Psoas muscle (tissue), 8 donors: ENCODE measurements around the gene TMEM267. TPM values are rescaled to one million over a fixed set of nuclear protein-coding genes. Genes with fewer than 3 reads are reported as not detected.

Experiments used
- ATAC-seq, 4 donors: fragments of 200-7000 bp; cut with Tn5 transposase; one replicate each; pipeline ENCODE4 v1.9.1; 2020; ENCODE audit warnings: moderate library complexity in 3 of 4, mild to moderate bottlenecking in 2 of 4
- DNase-seq, 2 donors: peaks; one replicate each; pipeline ENCODE4 v3.0.0-alpha.2; 2020
- H3K27ac ChIP-seq: fragments of 200-600 bp; one replicate; pipeline ENCODE4 v1.8.0; 2022
- H3K27me3 ChIP-seq, 3 donors: fragments of 200-600 bp in 1 of 3; one replicate each; pipeline versions ENCODE4 v1.6.1 to v1.8.0; 2013 to 2022; ENCODE audit warnings: low read length in 2 of 3, mild to moderate bottlenecking in 2 of 3, moderate library complexity in 1 of 3; ENCODE audit not compliant: insufficient read depth in 3 of 3
- H3K36me3 ChIP-seq, 2 donors: fragments of 200-600 bp in 1 of 2; one replicate each; pipeline versions ENCODE4 v1.6.1 to v1.8.0; 2013 to 2022; ENCODE audit warnings: low read depth in 1 of 2, mild to moderate bottlenecking in 1 of 2, moderate library complexity in 1 of 2; ENCODE audit not compliant: insufficient read depth in 1 of 2
- H3K4me1 ChIP-seq: fragments of 200-600 bp; one replicate; pipeline ENCODE4 v1.8.0; 2022
- H3K4me3 ChIP-seq: fragments of 200-600 bp; one replicate; pipeline ENCODE4 v1.8.0; 2022; ENCODE audit warnings: mild to moderate bottlenecking
- H3K9me3 ChIP-seq: fragments of 200-600 bp; one replicate; pipeline ENCODE4 v1.8.0; 2022
- WGBS, 3 donors: extraction: QIAGEN DNeasy Blood & Tissue Kit; methylation state at CpG; one replicate each; pipeline versions ENCODE4 v1.1.6 to v1.1.7; 2013; 5-methylcytosine and 5-hydroxymethylcytosine counted together
- intact Hi-C, 2 donors: fragments of 100-400 bp; cut with DNase I; formaldehyde crosslinking; loops; one replicate each; pipeline versions ENCODE4 v1.11.0 to v1.14.2; 2022
- polyA plus RNA-seq, 3 donors: library from polyadenylated mRNA; stranded (reverse); fragments of 200-250 nt; gene quantifications; one replicate each; pipeline ENCODE4 v1.2.3, GENCODE V29; 2013
- total RNA-seq, 4 donors: library from RNA; stranded (reverse); fragmentation: NEBNext Ultra II Directional in 2 of 4; extraction: Animal tissue kit (Norgen Biotek cat#: 25700) in 2 of 4; gene quantifications; one replicate each; pipeline versions ENCODE4 v1.2.1 to v1.2.4, GENCODE V29; 2021 to 2023
- TF ChIP-seq, protein P1 (sequence below): fragments of 200-600 bp; IDR thresholded peaks from one replicate; pipeline ENCODE4 v1.8.0; 2022; ENCODE audit warnings: antibody characterized with exemption
- donor health status: healthy with polysubstance abuse.
- donor health status: DM: no; HTN: no; CAD: no; lungs with moderate emphysema.
- donor health status: Bipolar disorder and iron deficiency.
- donor health status: healthy.
- donor health status: DM: yes; HTN: yes; CAD: no.
- donor health status: DM: no; HTN: no; CAD: no.
- donor health status: DM: no; HTN: no; CAD: no.
- donor health status: DM: yes; HTN: yes; CAD: no.

The TMEM267 gene
- total and polyA plus RNA-seq, 7 donors, result 2.6 to 9.2 (median 5.9) TPM

DNA sequence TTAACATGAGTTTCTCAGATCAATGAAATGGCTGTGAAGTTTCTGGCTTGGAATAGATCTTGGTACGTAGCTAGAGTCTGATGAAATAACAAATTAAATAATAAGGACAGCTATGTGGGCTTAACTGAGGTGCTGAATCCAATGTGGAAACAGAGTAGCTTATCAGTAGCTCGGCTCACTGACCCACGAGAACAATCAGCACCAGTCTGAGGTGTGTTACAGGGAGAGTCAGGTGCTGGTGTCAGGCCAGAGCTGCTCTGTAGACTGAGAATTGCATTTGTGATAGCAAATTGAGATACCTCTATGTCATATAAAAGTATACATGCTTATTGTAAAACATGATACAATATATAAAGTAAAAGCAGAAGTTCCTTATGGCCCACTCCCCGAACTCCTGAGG lies 50.3 kb downstream of the TMEM267 start:
- Histone ChIP-seq H3K36me3 (no peaks in the 10 kb centered on the region), H3K27ac (no peak overlapping the region), H3K27me3 (no peaks in the 10 kb centered on the region), H3K4me1 (peaks cover 10% of the 10 kb centered on the region), H3K4me3 (no peak overlapping the region), H3K9me3 (no peaks in the 10 kb centered on the region)
- intact Hi-C loops, result no loop called here
- WGBS, 3 donors, result 78 to 83% (median 83%) methylated on average over 4 of the region's 4 CpGs
- no peak for DNase-seq
- TF ChIP-seq, protein P1, sequence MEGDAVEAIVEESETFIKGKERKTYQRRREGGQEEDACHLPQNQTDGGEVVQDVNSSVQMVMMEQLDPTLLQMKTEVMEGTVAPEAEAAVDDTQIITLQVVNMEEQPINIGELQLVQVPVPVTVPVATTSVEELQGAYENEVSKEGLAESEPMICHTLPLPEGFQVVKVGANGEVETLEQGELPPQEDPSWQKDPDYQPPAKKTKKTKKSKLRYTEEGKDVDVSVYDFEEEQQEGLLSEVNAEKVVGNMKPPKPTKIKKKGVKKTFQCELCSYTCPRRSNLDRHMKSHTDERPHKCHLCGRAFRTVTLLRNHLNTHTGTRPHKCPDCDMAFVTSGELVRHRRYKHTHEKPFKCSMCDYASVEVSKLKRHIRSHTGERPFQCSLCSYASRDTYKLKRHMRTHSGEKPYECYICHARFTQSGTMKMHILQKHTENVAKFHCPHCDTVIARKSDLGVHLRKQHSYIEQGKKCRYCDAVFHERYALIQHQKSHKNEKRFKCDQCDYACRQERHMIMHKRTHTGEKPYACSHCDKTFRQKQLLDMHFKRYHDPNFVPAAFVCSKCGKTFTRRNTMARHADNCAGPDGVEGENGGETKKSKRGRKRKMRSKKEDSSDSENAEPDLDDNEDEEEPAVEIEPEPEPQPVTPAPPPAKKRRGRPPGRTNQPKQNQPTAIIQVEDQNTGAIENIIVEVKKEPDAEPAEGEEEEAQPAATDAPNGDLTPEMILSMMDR, result no peak
- no peak for ATAC-seq

DNA sequence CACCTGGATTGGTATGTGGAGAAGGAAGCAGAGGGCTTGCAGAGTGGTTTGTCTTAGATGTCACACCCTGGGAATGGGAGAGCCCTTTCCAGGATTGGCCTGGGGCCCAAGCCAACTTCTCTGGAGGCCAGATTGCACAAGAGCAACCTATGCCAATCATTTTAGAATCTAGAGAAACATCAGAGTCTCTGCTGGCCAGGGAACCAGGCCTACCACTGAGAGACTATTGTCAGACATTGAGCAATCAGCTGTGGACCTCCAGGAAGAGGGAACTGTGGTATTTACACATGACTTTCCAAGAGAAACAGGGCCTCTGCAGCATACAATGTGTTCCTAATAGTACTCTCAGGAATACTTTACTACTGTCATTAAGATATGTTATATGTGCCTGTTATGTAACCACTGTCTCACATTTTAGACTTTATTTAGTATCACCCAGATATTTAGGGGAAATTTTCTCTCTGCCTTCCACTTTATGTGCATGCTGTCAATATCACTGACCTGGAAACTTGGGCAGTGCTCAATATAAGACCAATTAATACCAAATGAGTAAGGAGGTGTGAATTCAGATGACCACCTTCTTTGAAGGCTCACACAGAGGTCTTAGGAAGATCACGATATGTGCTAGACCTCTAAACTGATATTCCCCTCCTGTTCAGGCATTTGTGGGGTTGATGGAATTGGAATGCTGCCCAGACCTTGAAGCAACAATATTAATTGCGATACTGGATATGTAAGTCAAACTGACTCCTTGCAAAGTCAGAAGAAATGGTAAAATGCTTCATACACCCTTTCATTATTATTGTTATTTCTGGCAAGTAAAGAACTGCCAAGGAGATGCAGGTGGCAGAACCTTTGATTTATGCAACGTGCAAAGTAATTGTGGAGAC lies 50.9 kb downstream of the TMEM267 start:
- no peaks in the 10 kb centered on the region for H3K36me3 ChIP-seq
- H3K4me3 ChIP-seq, result no peak overlapping the region
- no peak overlapping the region for H3K27ac ChIP-seq
- peak; percentile 51 to 66 (median 59) for ATAC-seq
- DNase-seq, result peak; percentile 42 to 75
- H3K27me3 ChIP-seq, result no peaks in the 10 kb centered on the region
- 72 to 81% (median 80%) methylated on average over 3 of the region's 3 CpGs for WGBS, 3 donors
- peaks cover 10% of the 10 kb centered on the region for H3K4me1 ChIP-seq
- intact Hi-C loops, result no loop called here
- no peaks in the 10 kb centered on the region for H3K9me3 ChIP-seq
- TF ChIP-seq, protein P1, result no peak

DNA sequence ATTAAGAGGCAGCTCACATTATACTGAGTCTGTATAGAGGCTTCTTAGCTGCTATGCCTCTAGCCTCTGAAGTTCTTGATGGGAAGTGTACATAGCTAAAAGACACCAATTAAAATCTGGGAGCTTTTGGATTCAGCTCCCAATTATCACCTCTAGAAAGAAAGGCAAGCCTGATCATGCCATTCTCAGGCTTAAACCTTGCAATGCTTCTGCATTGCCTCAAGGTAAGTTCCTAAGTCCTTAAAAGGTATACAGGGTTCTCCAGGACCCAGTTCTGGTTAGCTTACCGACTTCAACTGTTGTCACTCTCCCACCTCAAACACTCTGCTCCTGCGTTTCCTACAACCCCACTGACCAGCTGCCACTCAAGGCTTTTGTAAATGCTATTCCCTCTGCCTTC lies 54.0 kb downstream of the TMEM267 start:
- TF ChIP-seq, protein P1, result no peak
- no peak overlapping the region for H3K27ac ChIP-seq
- H3K36me3 ChIP-seq, result no peaks in the 10 kb centered on the region
- ATAC-seq (no peak), DNase-seq (no peak)
- intact Hi-C loops, result no loop called here
- WGBS, 3 donors, result 88 to 96% (median 91%) methylated on average over 2 of the region's 2 CpGs
- no peaks in the 10 kb centered on the region for H3K27me3 ChIP-seq
- H3K4me3 ChIP-seq, result no peak overlapping the region
- H3K4me1 ChIP-seq, result peaks cover 10% of the 10 kb centered on the region
- H3K9me3 ChIP-seq, result no peaks in the 10 kb centered on the region

DNA sequence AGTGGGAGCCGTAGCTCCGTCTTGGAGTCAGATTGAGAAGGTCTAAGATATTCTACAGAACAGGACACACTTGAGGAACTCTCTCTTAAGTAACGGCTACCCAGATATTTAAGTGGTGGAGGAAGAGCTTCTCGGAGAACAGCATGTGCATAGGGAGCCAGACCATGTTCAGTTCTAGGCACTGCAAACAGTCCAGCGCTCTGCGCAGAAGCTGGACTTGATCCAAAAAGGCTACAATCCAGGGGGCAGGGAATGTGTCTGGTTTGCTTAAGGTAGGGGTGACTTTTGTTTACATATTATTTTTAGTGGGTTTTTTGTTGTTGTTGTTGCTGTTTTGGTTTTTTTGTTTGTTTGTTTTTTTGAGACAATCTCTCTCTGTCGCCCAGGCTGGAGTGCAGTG lies 54.6 kb downstream of the TMEM267 start:
- peaks cover 10% of the 10 kb centered on the region for H3K4me1 ChIP-seq

More for the DNA sequence above, 54.6 kb downstream of the TMEM267 start:
- DNase-seq (no peak), ATAC-seq (no peak)
- WGBS, 3 donors, result 84 to 87% (median 86%) methylated on average over 7 of the region's 7 CpGs
- intact Hi-C loops, result no loop called here
- TF ChIP-seq, protein P1, result no peak
- Histone ChIP-seq H3K36me3 (no peaks in the 10 kb centered on the region), H3K9me3 (no peaks in the 10 kb centered on the region), H3K4me3 (no peak overlapping the region), H3K27ac (no peak overlapping the region), H3K27me3 (no peaks in the 10 kb centered on the region)
